Measurements from ENCODE around the gene GASK1B.

DNA sequence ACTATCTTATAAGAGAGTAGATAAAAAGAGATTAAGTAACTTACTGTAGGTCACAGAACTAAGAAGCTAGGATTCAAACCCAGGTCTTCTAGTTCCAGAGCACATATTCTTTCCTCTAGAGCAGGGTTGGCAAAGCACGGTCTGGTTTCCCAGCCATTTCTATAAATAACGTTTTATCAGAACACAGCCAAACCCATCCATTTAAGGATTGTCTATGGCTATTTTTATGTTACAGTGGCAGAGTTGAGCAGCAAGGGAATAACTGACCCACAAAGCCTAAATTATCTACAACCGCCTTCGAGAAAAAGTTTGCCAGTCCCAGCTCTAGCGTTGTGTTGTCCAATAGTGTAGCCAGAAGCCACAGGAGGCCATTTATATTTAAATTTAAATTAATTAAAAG lies 44.9 kb upstream of the GASK1B start:
- TF ChIP-seq, protein P1, sequence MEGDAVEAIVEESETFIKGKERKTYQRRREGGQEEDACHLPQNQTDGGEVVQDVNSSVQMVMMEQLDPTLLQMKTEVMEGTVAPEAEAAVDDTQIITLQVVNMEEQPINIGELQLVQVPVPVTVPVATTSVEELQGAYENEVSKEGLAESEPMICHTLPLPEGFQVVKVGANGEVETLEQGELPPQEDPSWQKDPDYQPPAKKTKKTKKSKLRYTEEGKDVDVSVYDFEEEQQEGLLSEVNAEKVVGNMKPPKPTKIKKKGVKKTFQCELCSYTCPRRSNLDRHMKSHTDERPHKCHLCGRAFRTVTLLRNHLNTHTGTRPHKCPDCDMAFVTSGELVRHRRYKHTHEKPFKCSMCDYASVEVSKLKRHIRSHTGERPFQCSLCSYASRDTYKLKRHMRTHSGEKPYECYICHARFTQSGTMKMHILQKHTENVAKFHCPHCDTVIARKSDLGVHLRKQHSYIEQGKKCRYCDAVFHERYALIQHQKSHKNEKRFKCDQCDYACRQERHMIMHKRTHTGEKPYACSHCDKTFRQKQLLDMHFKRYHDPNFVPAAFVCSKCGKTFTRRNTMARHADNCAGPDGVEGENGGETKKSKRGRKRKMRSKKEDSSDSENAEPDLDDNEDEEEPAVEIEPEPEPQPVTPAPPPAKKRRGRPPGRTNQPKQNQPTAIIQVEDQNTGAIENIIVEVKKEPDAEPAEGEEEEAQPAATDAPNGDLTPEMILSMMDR (conservative IDR thresholded peaks at IDR 0.05; ENCODE audit: low read length) = no peak
- TF ChIP-seq EZH2phosphoT487 (IDR thresholded peaks at IDR 0.05; ENCODE audit: borderline replicate concordance) = no peak

Measured in Loucy (cell line).